ENCODE measurements around the gene ZNF555.

The ZNF555 gene

GRCh38 chr19:2822846-2823245 lies 18.4 kb upstream of the ZNF555 start:
- DNase-seq: no peak

- DNase-seq: no peak
Observed at GRCh38 chr19:2823646-2824045, 17.6 kb upstream of the ZNF555 start.

GRCh38 chr19:2824129-2824528 lies 17.1 kb upstream of the ZNF555 start:
- no peak for DNase-seq

- no peak for DNase-seq
Observed at GRCh38 chr19:2827022-2827421, 14.3 kb upstream of the ZNF555 start.

GRCh38 chr19:2827840-2828489 lies 13.3 kb upstream of the ZNF555 start:
- DNase-seq: no peak

GRCh38 chr19:2834294-2834871 lies 6.9 kb upstream of the ZNF555 start:
- DNase-seq: no peak

GRCh38 chr19:2837430-2837829 lies 3.8 kb upstream of the ZNF555 start:
- no peak for DNase-seq

GRCh38 chr19:2841855-2842574 lies 740 bp downstream of the ZNF555 start:
- DNase-seq: no peak

GRCh38 chr19:2845107-2845506 lies 3.8 kb downstream of the ZNF555 start:
- DNase-seq: no peak

- DNase-seq: no peak
Observed at GRCh38 chr19:2846180-2846894, 5.1 kb downstream of the ZNF555 start.

GRCh38 chr19:2847507-2847906 lies 6.2 kb downstream of the ZNF555 start:
- DNase-seq: no peak

GRCh38 chr19:2848616-2849015 lies 7.3 kb downstream of the ZNF555 start:
- no peak for DNase-seq

- DNase-seq: no peak
Observed at GRCh38 chr19:2850256-2850925, 9.1 kb downstream of the ZNF555 start.

GRCh38 chr19:2852598-2852997 lies 11.3 kb downstream of the ZNF555 start:
- DNase-seq: no peak

- no peak for DNase-seq
Observed at GRCh38 chr19:2853015-2853606, 11.8 kb downstream of the ZNF555 start.

- DNase-seq: no peak
Observed at GRCh38 chr19:2854849-2855248, 13.6 kb downstream of the ZNF555 start.

GRCh38 chr19:2856457-2857050 lies 15.3 kb downstream of the ZNF555 start:
- no peak for DNase-seq

GRCh38 chr19:2858864-2859263 lies 17.6 kb downstream of the ZNF555 start:
- no peak for DNase-seq

- DNase-seq: no peak
Observed at GRCh38 chr19:2863816-2864215, 22.5 kb downstream of the ZNF555 start.

GRCh38 chr19:2865334-2866100 lies 24.2 kb downstream of the ZNF555 start:
- DNase-seq: no peak
